Measurements from ENCODE around the gene LMBR1.

The LMBR1 gene

DNA sequence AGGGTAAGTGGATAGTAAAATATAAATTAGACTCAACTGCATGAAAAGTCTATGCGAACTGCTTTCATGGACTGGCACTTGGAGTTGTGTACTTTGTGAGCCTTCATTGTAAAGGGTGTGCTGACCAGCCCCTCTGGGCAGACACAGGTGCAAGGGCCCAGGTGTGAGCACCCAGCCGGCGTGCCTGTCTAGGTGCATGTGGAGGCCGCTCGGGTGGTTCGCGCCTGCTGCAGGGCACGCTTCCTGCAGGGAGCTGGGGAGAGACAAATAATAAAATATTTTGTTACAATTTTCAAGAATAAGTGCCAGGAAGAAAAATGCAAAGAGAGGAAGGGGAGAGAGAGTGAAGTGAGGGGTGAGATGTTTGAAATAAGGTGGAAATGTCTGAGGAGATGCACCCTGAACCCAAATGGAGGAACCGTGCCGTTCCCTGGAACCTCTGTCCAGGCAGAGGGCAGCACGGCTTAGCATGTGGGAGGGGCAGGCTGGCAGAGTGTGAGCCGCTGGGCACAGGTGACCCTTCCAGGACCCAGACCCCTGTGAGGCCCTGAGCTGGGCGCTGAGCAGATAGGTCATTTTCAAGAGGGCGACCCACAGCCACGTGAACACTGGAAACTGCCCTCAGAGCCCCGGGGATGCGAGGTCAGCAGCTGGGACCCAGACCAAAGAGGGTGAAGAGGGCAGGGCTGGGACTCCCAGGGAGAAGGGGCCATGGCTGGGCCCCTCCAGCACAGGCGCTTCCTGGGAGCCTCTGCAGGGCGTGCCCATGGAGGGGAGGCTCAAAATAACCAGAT lies 223.8 kb downstream of the LMBR1 start:
- H3K9me3 ChIP-seq (ENCODE audit: insufficient read depth, low read depth, low read length) = no peaks in the 10 kb centered on the region
- H3K27ac ChIP-seq (ENCODE audit: low read depth, low read length) = no peak overlapping the region
- H3K27me3 ChIP-seq (ENCODE audit: insufficient read depth, low read length) = no peaks in the 10 kb centered on the region
- 0 out of 2 replicates have a peak, but pooled peaks cover 13% of the 10 kb centered on the region for H3K36me3 ChIP-seq (ENCODE audit: insufficient read depth, low read length)
- H3K9ac ChIP-seq (ENCODE audit: low read depth, low read length) = no peak overlapping the region
- peaks cover 27% of the 10 kb centered on the region for H3K4me1 ChIP-seq (ENCODE audit: insufficient read depth, low read length)
- H3K4me3 ChIP-seq (ENCODE audit: low read length) = no peak overlapping the region
- 95% methylated on average over 19 of the region's 19 CpGs for WGBS

DNA sequence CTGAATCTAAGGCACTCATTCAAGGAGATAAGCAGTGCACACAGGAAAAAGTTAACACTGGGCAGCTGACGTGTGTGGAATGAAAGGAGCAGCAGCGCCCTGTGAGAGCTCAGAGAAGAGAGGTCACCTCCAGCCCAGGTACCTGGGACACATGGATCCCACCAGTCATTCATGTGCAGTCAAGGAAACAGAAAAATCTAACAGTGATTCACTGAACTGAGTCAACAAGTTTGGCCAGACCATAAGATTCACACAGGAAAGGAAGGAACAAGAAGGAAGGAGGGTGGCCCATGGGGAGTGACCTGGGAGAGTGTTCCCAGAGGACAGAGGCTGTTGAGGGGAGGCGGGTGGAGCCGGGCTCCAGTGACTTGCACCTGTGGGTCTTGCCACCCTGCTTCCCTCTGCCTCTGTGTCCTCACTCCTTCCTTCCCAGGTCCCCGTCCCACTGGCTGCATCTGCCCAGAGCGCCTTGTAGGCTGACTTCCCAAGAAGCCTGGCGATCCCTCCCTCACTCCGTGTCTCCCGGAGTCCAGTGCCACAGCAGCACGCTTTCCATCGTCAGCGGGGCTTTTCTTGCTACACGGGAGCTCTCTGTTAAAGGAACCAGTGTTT lies 224.7 kb downstream of the LMBR1 start:
- Histone ChIP-seq H3K27ac (ENCODE audit: low read depth, low read length) (no peak overlapping the region), H3K9me3 (ENCODE audit: insufficient read depth, low read depth, low read length) (no peaks in the 10 kb centered on the region), H3K4me1 (ENCODE audit: insufficient read depth, low read length) (peaks cover 27% of the 10 kb centered on the region), H3K27me3 (ENCODE audit: insufficient read depth, low read length) (no peaks in the 10 kb centered on the region), H3K9ac (ENCODE audit: low read depth, low read length) (no peak overlapping the region), H3K4me3 (ENCODE audit: low read length) (no peak overlapping the region), H3K36me3 (ENCODE audit: insufficient read depth, low read length) (0 out of 2 replicates have a peak, but pooled peaks cover 13% of the 10 kb centered on the region)
- 94% methylated on average over 13 of the region's 13 CpGs for WGBS

GRCh38 chr7:156667110-156667426 lies 225.9 kb downstream of the LMBR1 start:
- H3K9me3 ChIP-seq (ENCODE audit: insufficient read depth, low read depth, low read length) = no peaks in the 10 kb centered on the region
- no peaks in the 10 kb centered on the region for H3K27me3 ChIP-seq (ENCODE audit: insufficient read depth, low read length)
- 0 out of 2 replicates have a peak, but pooled peaks cover 10% of the 10 kb centered on the region for H3K36me3 ChIP-seq (ENCODE audit: insufficient read depth, low read length)
- H3K9ac ChIP-seq (ENCODE audit: low read depth, low read length) = no peak overlapping the region
- peaks cover 27% of the 10 kb centered on the region for H3K4me1 ChIP-seq (ENCODE audit: insufficient read depth, low read length)
- 57% methylated on average over 1 of the region's 1 CpG for WGBS
- H3K27ac ChIP-seq (ENCODE audit: low read depth, low read length) = peak overlapping the region; percentile 34; the same call in 1 of the 2 replicates
- no peak overlapping the region for H3K4me3 ChIP-seq (ENCODE audit: low read length)

GRCh38 chr7:156666368-156667109 lies 226.4 kb downstream of the LMBR1 start:
- no peaks in the 10 kb centered on the region for H3K9me3 ChIP-seq (ENCODE audit: insufficient read depth, low read depth, low read length)
- H3K36me3 ChIP-seq (ENCODE audit: insufficient read depth, low read length) = 0 out of 2 replicates have a peak, but pooled peaks cover 10% of the 10 kb centered on the region
- H3K4me3 ChIP-seq (ENCODE audit: low read length) = no peak overlapping the region
- WGBS = 87% methylated on average over 7 of the region's 8 CpGs
- peaks cover 27% of the 10 kb centered on the region for H3K4me1 ChIP-seq (ENCODE audit: insufficient read depth, low read length)
- H3K9ac ChIP-seq (ENCODE audit: low read depth, low read length) = no peak overlapping the region
- H3K27me3 ChIP-seq (ENCODE audit: insufficient read depth, low read length) = no peaks in the 10 kb centered on the region
- H3K27ac ChIP-seq (ENCODE audit: low read depth, low read length) = peak overlapping the region; percentile 34; the same call in 1 of the 2 replicates

DNA sequence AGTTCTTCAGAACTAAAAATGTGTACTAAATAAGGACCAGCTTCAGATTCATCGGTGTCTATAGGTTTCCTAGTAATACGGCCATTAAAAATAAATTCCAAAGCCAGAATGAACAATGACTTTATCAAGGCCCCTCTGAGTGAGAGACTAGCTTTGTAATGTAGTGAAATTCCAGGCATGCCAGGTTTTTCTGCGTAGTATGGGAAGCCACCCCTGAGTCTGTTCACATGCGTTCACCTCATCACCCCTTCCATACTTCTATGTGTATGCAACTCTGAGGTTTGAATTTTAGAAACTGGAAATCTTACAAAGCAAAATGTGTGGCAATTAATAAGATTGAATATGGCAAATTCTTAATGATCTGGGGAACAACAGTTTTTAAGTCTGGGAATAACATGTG lies 227.9 kb downstream of the LMBR1 start:
- Histone ChIP-seq H3K9ac (ENCODE audit: low read depth, low read length) (peak overlapping the region; percentile 10; the same call in 1 of the 2 replicates), H3K36me3 (ENCODE audit: insufficient read depth, low read length) (0 out of 2 replicates have a peak, but pooled peaks cover 5% of the 10 kb centered on the region), H3K27me3 (ENCODE audit: insufficient read depth, low read length) (no peaks in the 10 kb centered on the region), H3K27ac (ENCODE audit: low read depth, low read length) (peak overlapping the region; percentile 38), H3K4me3 (ENCODE audit: low read length) (no peak overlapping the region), H3K9me3 (ENCODE audit: insufficient read depth, low read depth, low read length) (no peaks in the 10 kb centered on the region), H3K4me1 (ENCODE audit: insufficient read depth, low read length) (peaks cover 27% of the 10 kb centered on the region)
- 89% methylated on average over 3 of the region's 4 CpGs for WGBS

DNA sequence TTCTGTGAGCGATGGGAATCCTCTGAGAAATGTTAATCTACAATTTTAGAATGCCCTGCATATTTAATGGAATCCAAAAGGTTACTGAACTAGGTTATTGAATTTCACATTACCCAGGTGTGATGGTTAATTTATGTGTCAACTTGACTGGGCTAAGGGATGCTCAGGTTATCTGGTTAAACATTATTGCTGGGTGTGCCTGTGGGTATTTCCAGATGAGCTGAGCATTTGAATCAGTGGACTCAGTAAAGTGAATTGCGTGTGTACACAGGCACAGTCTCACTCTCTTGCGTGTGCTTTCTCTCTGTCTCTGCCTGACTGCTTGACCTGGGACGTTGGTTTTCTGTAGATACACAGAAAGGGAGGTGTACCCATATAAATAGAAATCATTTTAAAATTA lies 230.7 kb downstream of the LMBR1 start:
- Histone ChIP-seq H3K9me3 (ENCODE audit: insufficient read depth, low read depth, low read length) (no peaks in the 10 kb centered on the region), H3K36me3 (ENCODE audit: insufficient read depth, low read length) (no peaks in the 10 kb centered on the region), H3K4me3 (ENCODE audit: low read length) (no peak overlapping the region), H3K9ac (ENCODE audit: low read depth, low read length) (no peak overlapping the region), H3K27ac (ENCODE audit: low read depth, low read length) (no peak overlapping the region), H3K4me1 (ENCODE audit: insufficient read depth, low read length) (peaks cover 27% of the 10 kb centered on the region), H3K27me3 (ENCODE audit: insufficient read depth, low read length) (no peaks in the 10 kb centered on the region)
- 96% methylated on average over 4 of the region's 4 CpGs for WGBS

GRCh38 chr7:156661637-156662036 lies 231.3 kb downstream of the LMBR1 start:
- WGBS = 96% methylated on average over 3 of the region's 5 CpGs
- H3K4me1 ChIP-seq (ENCODE audit: insufficient read depth, low read length) = peaks cover 24% of the 10 kb centered on the region
- H3K27ac ChIP-seq (ENCODE audit: low read depth, low read length) = no peak overlapping the region

GRCh38 chr7:156659961-156660360 lies 233.0 kb downstream of the LMBR1 start:
- Histone ChIP-seq H3K9ac (ENCODE audit: low read depth, low read length) (no peak overlapping the region), H3K4me3 (ENCODE audit: low read length) (no peak overlapping the region), H3K27me3 (ENCODE audit: insufficient read depth, low read length) (no peaks in the 10 kb centered on the region), H3K4me1 (ENCODE audit: insufficient read depth, low read length) (peaks cover 9% of the 10 kb centered on the region), H3K36me3 (ENCODE audit: insufficient read depth, low read length) (no peaks in the 10 kb centered on the region), H3K9me3 (ENCODE audit: insufficient read depth, low read depth, low read length) (no peaks in the 10 kb centered on the region), H3K27ac (ENCODE audit: low read depth, low read length) (no peak overlapping the region)
- 84% methylated on average over 11 of the region's 11 CpGs for WGBS

More at GRCh38 chr7:156661637-156662036, 231.3 kb downstream of the LMBR1 start:
- Histone ChIP-seq H3K9me3 (ENCODE audit: insufficient read depth, low read depth, low read length) (no peaks in the 10 kb centered on the region), H3K27me3 (ENCODE audit: insufficient read depth, low read length) (no peaks in the 10 kb centered on the region), H3K36me3 (ENCODE audit: insufficient read depth, low read length) (no peaks in the 10 kb centered on the region), H3K9ac (ENCODE audit: low read depth, low read length) (no peak overlapping the region), H3K4me3 (ENCODE audit: low read length) (no peak overlapping the region)

GRCh38 chr7:156659203-156659602 lies 233.8 kb downstream of the LMBR1 start:
- Histone ChIP-seq H3K27me3 (ENCODE audit: insufficient read depth, low read length) (no peaks in the 10 kb centered on the region), H3K36me3 (ENCODE audit: insufficient read depth, low read length) (no peaks in the 10 kb centered on the region), H3K9ac (ENCODE audit: low read depth, low read length) (no peak overlapping the region), H3K4me3 (ENCODE audit: low read length) (no peak overlapping the region), H3K9me3 (ENCODE audit: insufficient read depth, low read depth, low read length) (no peaks in the 10 kb centered on the region), H3K4me1 (ENCODE audit: insufficient read depth, low read length) (peaks cover 2% of the 10 kb centered on the region; the same call in 1 of the 2 replicates), H3K27ac (ENCODE audit: low read depth, low read length) (no peak overlapping the region)
- 91% methylated on average over 5 of the region's 6 CpGs for WGBS

GRCh38 chr7:156657681-156658080 lies 235.3 kb downstream of the LMBR1 start:
- peaks cover 2% of the 10 kb centered on the region; the same call in 1 of the 2 replicates for H3K4me1 ChIP-seq (ENCODE audit: insufficient read depth, low read length)
- no peak overlapping the region for H3K9ac ChIP-seq (ENCODE audit: low read depth, low read length)
- H3K9me3 ChIP-seq (ENCODE audit: insufficient read depth, low read depth, low read length) = no peaks in the 10 kb centered on the region
- no peak overlapping the region for H3K4me3 ChIP-seq (ENCODE audit: low read length)
- H3K27me3 ChIP-seq (ENCODE audit: insufficient read depth, low read length) = no peaks in the 10 kb centered on the region
- no peaks in the 10 kb centered on the region for H3K36me3 ChIP-seq (ENCODE audit: insufficient read depth, low read length)
- no peak overlapping the region for H3K27ac ChIP-seq (ENCODE audit: low read depth, low read length)
- 98% methylated on average over 4 of the region's 4 CpGs for WGBS

GRCh38 chr7:156656598-156656997 lies 236.4 kb downstream of the LMBR1 start:
- WGBS = 74% methylated on average over 7 of the region's 7 CpGs

More at GRCh38 chr7:156656598-156656997, 236.4 kb downstream of the LMBR1 start:
- no peaks in the 10 kb centered on the region for H3K36me3 ChIP-seq (ENCODE audit: insufficient read depth, low read length)
- no peaks in the 10 kb centered on the region for H3K27me3 ChIP-seq (ENCODE audit: insufficient read depth, low read length)
- peaks cover 2% of the 10 kb centered on the region; the same call in 1 of the 2 replicates for H3K4me1 ChIP-seq (ENCODE audit: insufficient read depth, low read length)
- no peak overlapping the region for H3K4me3 ChIP-seq (ENCODE audit: low read length)
- no peak overlapping the region for H3K27ac ChIP-seq (ENCODE audit: low read depth, low read length)
- no peaks in the 10 kb centered on the region for H3K9me3 ChIP-seq (ENCODE audit: insufficient read depth, low read depth, low read length)
- no peak overlapping the region for H3K9ac ChIP-seq (ENCODE audit: low read depth, low read length)
